SK-N-SH (cell line): Measurements from ENCODE around the gene ATN1. TPM values are rescaled to one million over a fixed set of nuclear protein-coding genes. Genes with fewer than 3 reads are reported as not detected.

Experiments used
- CTCF ChIA-PET: fragments of 300-600, 350-600 bp; formaldehyde crosslinking; extraction: SDS; loops from one replicate; lab custom pipeline; 2021; lab: Yijun Ruan, JAX
- POLR2A ChIA-PET: fragments of 350-600 bp; sonication (Branson Sonifier 250); formaldehyde crosslinking; extraction: SDS; loops from one replicate; lab custom pipeline; 2020; ENCODE audit warnings: antibody characterized with exemption, inconsistent platforms; lab: Yijun Ruan, JAX
- DNase-seq: peaks from one replicate; pipeline ENCODE4 v3.0.0; 2012
- H2AFZ ChIP-seq: fragments of 200-600 bp; sonication (generic); 2 replicates; pipeline ENCODE4 v1.8.1; 2016; ENCODE audit warnings: antibody characterized with exemption, mild to moderate bottlenecking, low read depth
- H3F3A ChIP-seq: fragments of 200-600 bp; sonication (generic); replicated peaks from 2 replicates; pipeline ENCODE3; 2016; ENCODE audit warnings: antibody characterized with exemption, mild to moderate bottlenecking; ENCODE audit not compliant: insufficient read depth
- H3K27ac ChIP-seq, 2 experiments: fragments of 200-500 bp in 1 of 2; fragments of 200-600 bp in 1 of 2; sonication (Bioruptor generic) in 1 of 2; sonication (generic), shearing (Covaris generic) in 1 of 2; 2 replicates each; pipeline versions ENCODE4 v1.5.1 to v1.6.1; 2014 to 2016; ENCODE audit warnings: low read depth in 2 of 2, inconsistent platforms in 1 of 2, low read length in 1 of 2, mild to moderate bottlenecking in 1 of 2, mixed read lengths in 1 of 2
- H3K27me3 ChIP-seq: fragments of 200-600 bp; sonication (generic), shearing (Covaris generic); 2 replicates; pipeline ENCODE4 v1.6.1; 2016; ENCODE audit warnings: mixed run types; ENCODE audit not compliant: insufficient read depth
- H3K36me3 ChIP-seq, 2 experiments: fragments of 200-500 bp in 1 of 2; fragments of 200-600 bp in 1 of 2; sonication (Bioruptor generic) in 1 of 2; sonication (generic) in 1 of 2; replicated peaks in 1 of 2; 2 replicates each; pipeline versions ENCODE3 to v1.5.1; 2014 to 2016; ENCODE audit warnings: low read length in 1 of 2, mild to moderate bottlenecking in 1 of 2; ENCODE audit not compliant: insufficient read depth in 2 of 2, control insufficient read depth in 1 of 2
- H3K4me1 ChIP-seq, 2 experiments: fragments of 200-500 bp in 1 of 2; fragments of 200-600 bp in 1 of 2; sonication (Bioruptor generic) in 1 of 2; sonication (generic), shearing (Covaris generic) in 1 of 2; 2 replicates each; pipeline versions ENCODE4 v1.5.1 to v1.6.1; 2014 to 2016; ENCODE audit warnings: low read depth in 1 of 2, low read length in 1 of 2, mixed run types in 1 of 2; ENCODE audit not compliant: insufficient read depth in 2 of 2, control insufficient read depth in 1 of 2
- H3K4me2 ChIP-seq: fragments of 200-600 bp; sonication (generic), shearing (Covaris generic); 2 replicates; pipeline ENCODE4 v1.6.1; 2017; ENCODE audit warnings: mixed run types
- H3K4me3 ChIP-seq, 2 experiments: fragments of 200-500 bp in 1 of 2; fragments of 200-600 bp in 1 of 2; sonication (Bioruptor generic) in 1 of 2; sonication (generic), shearing (Covaris generic) in 1 of 2; 2 replicates each; pipeline versions ENCODE4 v1.5.1 to v1.8.1; 2014 to 2016; ENCODE audit warnings: low read depth in 2 of 2, inconsistent platforms in 1 of 2, low read length in 1 of 2, mild to moderate bottlenecking in 1 of 2, mixed read lengths in 1 of 2, moderate library complexity in 1 of 2
- H3K79me2 ChIP-seq: fragments of 200-600 bp; sonication (generic); 2 replicates; pipeline ENCODE4 v1.8.1; 2017; ENCODE audit warnings: mild to moderate bottlenecking; ENCODE audit not compliant: insufficient read depth
- H3K9ac ChIP-seq: fragments of 200-600 bp; sonication (generic); 2 replicates; pipeline ENCODE4 v1.6.1; 2017; ENCODE audit warnings: mixed run types
- H3K9me2 ChIP-seq: fragments of 200-600 bp; sonication (generic); 2 replicates; pipeline ENCODE4 v1.6.1; 2017; ENCODE audit warnings: mixed run types
- H3K9me3 ChIP-seq: fragments of 200-600 bp; sonication (generic); 2 replicates; pipeline ENCODE4 v1.6.1; 2017; ENCODE audit warnings: mixed run types, mild to moderate bottlenecking, moderate library complexity
- H4K20me1 ChIP-seq: fragments of 200-600 bp; sonication (generic); 2 replicates; pipeline ENCODE4 v1.6.1; 2017; ENCODE audit warnings: mild to moderate bottlenecking, mixed run types; ENCODE audit not compliant: insufficient read depth
- CHD2 ChIP-seq: fragments of 150-350 bp; IDR thresholded peaks from 2 replicates; pipeline ENCODE4 v1.6.1; 2018; ENCODE audit warnings: low read length; ENCODE audit not compliant: partially characterized antibody
- CTCF ChIP-seq: fragments of 200-600 bp; sonication (generic); IDR thresholded peaks from 2 replicates; pipeline ENCODE4 v1.6.1; 2017; ENCODE audit warnings: antibody characterized with exemption, mild to moderate bottlenecking, moderate library complexity
- FOSL2 ChIP-seq: IDR thresholded peaks from 2 replicates; pipeline ENCODE4 v1.4.0; 2012; ENCODE audit warnings: low read depth, mild to moderate bottlenecking, moderate library complexity, borderline replicate concordance
- FOXM1 ChIP-seq: IDR thresholded peaks from 2 replicates; pipeline ENCODE4 v1.4.0; 2012; ENCODE audit warnings: low read depth, mild to moderate bottlenecking
- GABPA ChIP-seq: IDR thresholded peaks from 2 replicates; pipeline ENCODE4 v1.4.0; 2012; ENCODE audit warnings: low read depth, mild to moderate bottlenecking
- JUND ChIP-seq: IDR thresholded peaks from 2 replicates; pipeline ENCODE4 v1.4.0; 2012
- NRF1 ChIP-seq: IDR thresholded peaks from 2 replicates; pipeline ENCODE4 v1.6.1; 2012; ENCODE audit warnings: low read depth, mild to moderate bottlenecking, low read length
- RXRA ChIP-seq: IDR thresholded peaks from 2 replicates; pipeline ENCODE4 v1.4.0; 2012; ENCODE audit warnings: low read depth, mild to moderate bottlenecking, borderline replicate concordance
- SMC3 ChIP-seq: IDR thresholded peaks from 2 replicates; pipeline ENCODE4 v1.6.1; 2012; ENCODE audit warnings: low read depth, low read length, improper control_type of control experiment
- TAF1 ChIP-seq: IDR thresholded peaks from 2 replicates; pipeline ENCODE4 v1.6.1; 2012; ENCODE audit warnings: low read depth, mild to moderate bottlenecking, low read length, moderate library complexity, borderline replicate concordance
- TEAD4 ChIP-seq: IDR thresholded peaks from 2 replicates; pipeline ENCODE4 v1.4.0; 2012; ENCODE audit warnings: mild to moderate bottlenecking, borderline replicate concordance; ENCODE audit not compliant: insufficient read depth
- USF1 ChIP-seq: IDR thresholded peaks from 2 replicates; pipeline ENCODE4 v1.4.0; 2012; ENCODE audit warnings: low read depth, borderline replicate concordance
- USF2 ChIP-seq: fragments of 150-350 bp; IDR thresholded peaks from 2 replicates; pipeline ENCODE4 v1.6.1; 2017; ENCODE audit warnings: antibody characterized with exemption, low read length, low read depth, borderline replicate concordance
- YY1 ChIP-seq: IDR thresholded peaks from 2 replicates; pipeline ENCODE4 v1.4.0; 2012; ENCODE audit warnings: low read depth, mild to moderate bottlenecking
- polyA plus RNA-seq, 3 experiments: library from polyadenylated mRNA; depleted of rRNA; stranded (reverse); fragments of >200 nt; gene quantifications; 2 replicates each; pipeline ENCODE4 v1.2.3, GENCODE V29; 2012

Gene ATN1
- polyA plus RNA-seq, 1 of the 3 experiments (the other 2 are of a cell fraction) = 29.3 TPM

GRCh38 chr12:6980075-6980474 is 52.3 kb downstream of the ATN1 start (continued):
- TF ChIP-seq USF1 (no peak), GABPA (no peak), CTCF (no peak), NRF1 (no peak), FOSL2 (no peak)

- TF ChIP-seq CHD2 (no peak), TEAD4 (no peak), TAF1 (no peak), USF1 (no peak), YY1 (no peak), USF2 (no peak), JUND (no peak), FOXM1 (no peak), RXRA (no peak), FOSL2 (no peak), SMC3 (no peak)
- TF ChIP-seq, all 33 proteins: peak for 0
- H3K9me3 ChIP-seq = no peaks in the 10 kb centered on the region
- no peaks in the 10 kb centered on the region for H3K4me1 ChIP-seq
- H3K36me3 ChIP-seq = peaks cover 41 to 61% of the 10 kb centered on the region in 2 experiments
- no peak overlapping the region for H3K4me2 ChIP-seq
- no peak overlapping the region for H3K4me3 ChIP-seq
- H4K20me1 ChIP-seq = no peaks in the 10 kb centered on the region
- H2AFZ ChIP-seq = no peak overlapping the region
- DNase-seq = no peak
- H3K9me2 ChIP-seq = no peaks in the 10 kb centered on the region
- POLR2A ChIA-PET = no interaction called here
- H3K27ac ChIP-seq = no peak overlapping the region
- H3K79me2 ChIP-seq = no peaks in the 10 kb centered on the region
- H3K9ac ChIP-seq = no peak overlapping the region
- CTCF ChIA-PET = no interaction called here
- no peaks in the 10 kb centered on the region for H3K27me3 ChIP-seq
- H3F3A ChIP-seq = no peaks in the 10 kb centered on the region
Observed at GRCh38 chr12:6980740-6981139, 53.0 kb downstream of the ATN1 start.
